Mesenteric fat pad (tissue), 1 donor: Measurements from ENCODE around the gene GSTA1. TPM values are rescaled to one million over a fixed set of nuclear protein-coding genes. Genes with fewer than 3 reads are reported as not detected.
"Not testable (repeated sequence)": the region's sequence is repeated elsewhere in the genome, so short reads cannot be mapped to it uniquely, and the experiment has no call there.

Source experiments
- DNase-seq: peaks from one replicate; pipeline ENCODE4 v3.0.0-alpha.2; 2020; ENCODE audit warnings: low spot score
- total RNA-seq: library from RNA; stranded (reverse); fragmentation: NEBNext Ultra II Directional; extraction: Animal tissue kit (Norgen Biotek cat#: 25700); gene quantifications from one replicate; pipeline ENCODE4 v1.2.1, GENCODE V29; 2021
- donor health status: DM: yes; HTN: yes; CAD: no.

GSTA1 gene
- total RNA-seq, 1 donor from 2014 or later = 0.93 TPM

- no peak for DNase-seq
These were observed 44.5 kb downstream of the GSTA1 start for GRCh38 chr6:52759085-52759484.

- not testable (repeated sequence) for DNase-seq
These were observed 45.8 kb downstream of the GSTA1 start for GRCh38 chr6:52757651-52758338.

- DNase-seq = no peak
These were observed 49.2 kb downstream of the GSTA1 start for GRCh38 chr6:52754443-52754842.

- not testable (repeated sequence) for DNase-seq
These were observed 50.5 kb downstream of the GSTA1 start for GRCh38 chr6:52753137-52753536.

GRCh38 chr6:52752310-52752709, 51.3 kb downstream of the GSTA1 start:
- no peak for DNase-seq

DNA sequence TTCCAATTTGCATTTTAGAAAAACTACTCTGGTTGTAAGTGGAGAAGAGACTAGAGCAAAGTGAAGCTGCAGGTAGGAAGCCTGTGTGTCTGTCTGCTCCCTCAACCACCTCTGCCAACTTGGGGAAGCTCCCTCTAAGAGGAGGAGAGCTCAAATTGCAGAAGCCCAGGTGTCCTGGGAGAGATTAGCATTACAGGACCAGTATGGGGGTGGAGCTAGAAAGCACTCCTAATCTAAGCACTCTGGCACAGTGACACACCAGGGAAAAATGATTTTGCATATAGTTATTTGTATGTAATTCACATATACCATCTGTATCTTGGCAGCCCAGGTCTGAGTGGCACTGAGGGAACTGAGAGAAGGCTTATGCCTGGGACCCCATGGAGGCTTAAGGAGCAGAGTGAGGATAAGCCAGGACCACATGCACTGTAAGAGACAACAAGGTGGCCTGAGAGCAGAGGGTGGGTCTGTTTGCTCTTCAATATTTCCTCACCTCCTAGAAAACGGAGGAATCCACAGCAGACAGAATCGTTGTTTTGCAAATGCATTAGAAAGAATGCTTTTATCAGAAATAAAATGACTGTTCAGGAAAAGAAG, 54.0 kb downstream of the GSTA1 start:
- DNase-seq = no peak

DNA sequence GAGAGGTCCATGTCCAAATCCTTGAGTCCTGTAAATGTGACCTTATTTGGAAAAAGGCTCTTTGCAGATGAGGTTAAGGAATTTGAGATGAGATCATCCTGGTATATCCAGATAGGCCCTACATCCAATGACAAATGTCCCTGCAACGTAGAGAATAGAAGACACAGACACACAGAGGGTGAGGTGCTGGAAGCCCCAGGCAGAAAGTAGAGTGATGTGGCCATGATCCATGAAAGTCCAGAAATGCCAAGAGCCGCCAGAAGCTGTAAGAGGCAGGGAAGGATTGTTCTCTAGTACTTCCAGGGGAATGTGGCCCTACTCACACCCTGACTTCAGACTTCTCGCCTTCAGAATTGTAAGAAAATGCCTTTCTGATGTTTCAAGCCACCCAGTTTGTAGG, 56.3 kb downstream of the GSTA1 start:
- DNase-seq = not testable (repeated sequence)

DNA sequence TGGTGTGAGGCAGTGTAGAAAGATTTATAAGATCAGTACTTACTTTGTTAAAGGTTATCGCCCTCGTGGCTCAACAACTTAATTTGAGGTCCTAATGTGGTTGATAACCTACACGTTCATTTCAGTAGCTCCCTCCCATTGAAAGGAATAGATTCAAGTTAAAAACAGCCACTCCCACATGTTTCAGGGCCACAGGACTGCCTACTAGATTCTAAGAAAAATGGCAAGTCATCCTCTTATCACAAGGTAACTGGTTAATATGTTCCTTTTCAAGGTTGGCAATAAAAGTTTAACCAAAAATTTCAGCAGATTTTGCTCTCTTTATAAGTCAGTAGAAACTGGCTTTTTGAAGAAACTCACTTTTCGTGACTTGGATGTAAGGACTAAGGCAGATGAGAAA, 57.4 kb downstream of the GSTA1 start:
- no peak for DNase-seq

DNA sequence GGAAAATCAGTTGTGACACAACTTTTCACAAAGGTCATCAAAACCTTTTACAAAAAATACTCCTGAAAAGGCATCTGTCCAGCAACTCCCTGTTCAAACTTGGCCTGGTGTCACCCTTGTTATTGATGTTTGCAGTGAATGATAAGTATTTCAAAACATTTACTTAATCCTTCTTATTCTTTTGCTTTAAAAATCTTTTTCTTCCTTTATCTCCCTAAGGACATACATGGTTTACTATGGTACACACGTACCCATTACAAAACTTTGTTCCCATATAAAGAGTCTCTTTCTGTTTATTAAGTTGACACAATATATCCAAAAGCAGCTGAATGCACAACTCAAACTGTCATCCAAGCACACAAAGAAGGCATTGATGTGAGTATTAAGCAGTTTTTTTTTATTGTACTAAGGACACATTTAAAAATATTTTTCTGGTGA, 57.8 kb downstream of the GSTA1 start:
- no peak for DNase-seq

- DNase-seq = no peak
These were observed 61.7 kb downstream of the GSTA1 start for GRCh38 chr6:52741872-52742271.

Other genes with a start within 250 kb of the GSTA1 start
- 56.3 TPM for gene TRAM2, start 226.8 kb downstream of the GSTA1 start, total RNA-seq
- gene TMEM14A, start 132.7 kb downstream of the GSTA1 start, total RNA-seq = 12.6 TPM
- gene GSTA2, start 40.3 kb downstream of the GSTA1 start, total RNA-seq = not detected
- not detected for gene GSTA5, start 37.0 kb upstream of the GSTA1 start, total RNA-seq
- gene GSTA3, start 105.9 kb upstream of the GSTA1 start, total RNA-seq = not detected
- 20.4 TPM for gene GSTA4, start 191.5 kb upstream of the GSTA1 start, total RNA-seq